ENCODE data around the gene SYNCRIP.

DNA sequence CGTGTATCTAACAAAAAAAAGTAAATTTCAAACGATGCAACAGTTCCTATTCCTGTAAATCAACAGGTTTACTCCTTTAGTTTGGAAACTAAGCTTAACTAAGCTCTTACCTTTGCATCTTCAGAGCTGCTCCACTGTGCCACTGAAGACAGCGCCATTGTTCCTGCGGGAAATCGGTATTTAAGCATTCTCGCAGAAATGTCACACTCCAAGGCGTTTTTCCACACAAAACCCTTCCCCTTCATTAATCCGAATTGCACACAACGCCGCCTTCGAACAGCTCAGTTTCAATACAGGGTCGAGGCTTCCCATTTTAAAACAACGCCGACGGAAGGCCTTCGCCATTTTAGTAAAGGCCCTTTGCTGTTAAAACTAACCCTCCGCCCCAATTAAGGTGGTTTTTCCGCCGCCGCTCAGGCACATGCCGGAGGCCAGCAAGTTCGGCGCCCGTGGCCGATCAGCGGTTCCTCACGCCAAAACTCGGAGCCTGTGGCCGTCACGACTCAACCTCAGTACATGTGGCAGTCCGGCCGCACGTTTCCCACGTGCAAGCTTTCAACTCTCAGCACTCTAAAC is 35.4 kb upstream of the SYNCRIP start:
- no peak for TF ChIP-seq EZH2 (IDR thresholded peaks at IDR 0.05; ENCODE audit: borderline replicate concordance)
- TF ChIP-seq, protein P1, sequence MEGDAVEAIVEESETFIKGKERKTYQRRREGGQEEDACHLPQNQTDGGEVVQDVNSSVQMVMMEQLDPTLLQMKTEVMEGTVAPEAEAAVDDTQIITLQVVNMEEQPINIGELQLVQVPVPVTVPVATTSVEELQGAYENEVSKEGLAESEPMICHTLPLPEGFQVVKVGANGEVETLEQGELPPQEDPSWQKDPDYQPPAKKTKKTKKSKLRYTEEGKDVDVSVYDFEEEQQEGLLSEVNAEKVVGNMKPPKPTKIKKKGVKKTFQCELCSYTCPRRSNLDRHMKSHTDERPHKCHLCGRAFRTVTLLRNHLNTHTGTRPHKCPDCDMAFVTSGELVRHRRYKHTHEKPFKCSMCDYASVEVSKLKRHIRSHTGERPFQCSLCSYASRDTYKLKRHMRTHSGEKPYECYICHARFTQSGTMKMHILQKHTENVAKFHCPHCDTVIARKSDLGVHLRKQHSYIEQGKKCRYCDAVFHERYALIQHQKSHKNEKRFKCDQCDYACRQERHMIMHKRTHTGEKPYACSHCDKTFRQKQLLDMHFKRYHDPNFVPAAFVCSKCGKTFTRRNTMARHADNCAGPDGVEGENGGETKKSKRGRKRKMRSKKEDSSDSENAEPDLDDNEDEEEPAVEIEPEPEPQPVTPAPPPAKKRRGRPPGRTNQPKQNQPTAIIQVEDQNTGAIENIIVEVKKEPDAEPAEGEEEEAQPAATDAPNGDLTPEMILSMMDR (IDR thresholded peaks at IDR 0.05; ENCODE audit: poor library complexity): no peak
